ENCODE results near the gene C2orf68. TPM values are rescaled to one million over a fixed set of nuclear protein-coding genes. Genes with fewer than 3 reads are reported as not detected.
"Not testable (repeated sequence)": the region's sequence is repeated elsewhere in the genome, so short reads cannot be mapped to it uniquely, and the experiment has no call there.

The C2orf68 gene
- polyA plus RNA-seq, 3 donors = 24.2 to 32.9 (median 30.7) TPM

DNA sequence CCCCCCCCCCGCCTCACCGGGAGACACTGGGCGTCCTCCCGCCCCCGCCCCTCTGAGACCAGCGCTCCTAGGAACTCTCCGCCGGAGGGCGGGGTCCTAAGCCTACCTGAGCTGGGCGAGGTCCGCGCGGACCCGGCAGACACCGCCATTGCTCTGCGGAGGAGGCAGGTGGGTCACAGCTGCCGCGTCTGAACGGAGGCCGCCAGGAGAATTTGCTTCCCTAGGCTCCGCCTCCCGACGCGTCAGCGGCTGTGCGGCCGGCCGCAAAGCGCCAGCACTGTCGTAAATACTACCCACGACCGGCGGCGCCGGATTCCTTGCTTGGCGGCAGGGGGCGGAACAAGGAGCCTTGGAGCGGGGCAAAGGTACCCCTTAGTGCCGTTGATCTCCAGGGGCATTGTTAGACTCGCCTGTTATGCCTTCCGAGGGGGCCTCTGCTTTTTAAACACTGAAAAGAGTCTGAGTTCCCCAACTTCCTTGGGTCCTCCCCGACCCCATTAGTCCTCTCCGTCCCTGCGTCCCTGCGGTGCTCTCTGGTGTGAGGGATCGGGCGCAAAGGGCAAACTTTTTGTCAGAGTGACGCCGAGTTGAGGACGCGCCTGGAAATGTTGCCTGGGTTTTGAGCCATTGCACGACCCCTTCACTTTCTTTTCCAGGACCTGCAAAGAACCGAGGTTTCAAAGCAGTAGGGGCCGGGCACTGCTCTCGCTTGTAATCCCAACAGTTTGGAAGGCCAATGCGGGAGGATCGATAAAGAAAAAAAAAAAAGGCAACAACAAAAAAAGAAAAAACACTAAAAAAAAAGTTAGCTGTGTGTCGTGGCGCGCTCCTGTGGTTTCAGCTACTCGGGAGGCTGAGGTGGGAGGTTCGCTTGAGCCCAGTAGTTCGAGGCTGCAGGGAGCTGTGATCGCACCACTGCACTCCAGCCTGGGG, 50.3 kb downstream of the C2orf68 start, which contains the start of gene GGCX:
Gene GGCX, minus strand, starts transcription at position 214 of the 933 bp plus-strand sequence. Its CDS starts 65 bp downstream, at position 149.
- Mint-ChIP-seq H3K9me3 (peaks cover 0 to 4% (median 0%) of the 10 kb centered on the region in 7 donors), H3K27me3 (ENCODE audit: low read depth in 3 of 3) (no peaks in the 10 kb centered on the region), H3K4me1 (peaks cover 46% of the 10 kb centered on the region), H3K4me3 (peak within 1 kb of the TSS; percentile 94 to 99), H3K36me3 (peaks cover 16 to 27% of the 10 kb centered on the region in 2 donors), H3K27ac (peak within 1 kb of the TSS; percentile 91 to 97 (median 95))
- peak; percentile 89 to 91 (median 89) for DNase-seq
- peaks cover 48% of the 10 kb centered on the region for H3K79me2 ChIP-seq (ENCODE audit: insufficient read depth, low read length)
- peak within 1 kb of the TSS; percentile 97 for H2AFZ ChIP-seq (ENCODE audit: insufficient read depth, low read depth, low read length, poor library complexity, severe bottlenecking)
- peak within 1 kb of the TSS; percentile 66 to 99 (median 82) for H3K4me3 ChIP-seq (replicated peaks in 1 of 3; ENCODE audit: low read depth in 2 of 3, low read length in 3 of 3)
- H3K9me3 ChIP-seq (replicated peaks in 1 of 2; ENCODE audit: control insufficient read depth in 1 of 2, insufficient read depth in 1 of 2, low read length in 2 of 2) = no peaks in the 10 kb centered on the region
- no peaks in the 10 kb centered on the region for H3K27me3 ChIP-seq (ENCODE audit: control insufficient read depth in 2 of 2, insufficient read depth in 2 of 2, low read length in 2 of 2)
- H3K36me3 ChIP-seq (replicated peaks in 1 of 2; ENCODE audit: control insufficient read depth in 1 of 2, insufficient read depth in 2 of 2, low read length in 2 of 2) = peaks cover 7 to 23% of the 10 kb centered on the region in 2 donors
- H3K4me1 ChIP-seq (ENCODE audit: control insufficient read depth in 1 of 2, insufficient read depth in 2 of 2, low read length in 2 of 2) = peaks cover 44 to 52% of the 10 kb centered on the region in 2 donors
- peak within 1 kb of the TSS; percentile 93 for H3K4me2 ChIP-seq (replicated peaks; ENCODE audit: extremely low read depth, low read length, poor library complexity, severe bottlenecking)
- intact Hi-C loops (cut with micrococcal nuclease) = loop anchor here in 1 of 2 donors (5.0 kb wide), 1 partner anchor 41 kb away; the partner anchor contains the start of gene TMEM150A
- 3% methylated on average over 50 of the region's 64 CpGs for WGBS (ENCODE audit: insufficient coverage)
- TF ChIP-seq, protein P1, sequence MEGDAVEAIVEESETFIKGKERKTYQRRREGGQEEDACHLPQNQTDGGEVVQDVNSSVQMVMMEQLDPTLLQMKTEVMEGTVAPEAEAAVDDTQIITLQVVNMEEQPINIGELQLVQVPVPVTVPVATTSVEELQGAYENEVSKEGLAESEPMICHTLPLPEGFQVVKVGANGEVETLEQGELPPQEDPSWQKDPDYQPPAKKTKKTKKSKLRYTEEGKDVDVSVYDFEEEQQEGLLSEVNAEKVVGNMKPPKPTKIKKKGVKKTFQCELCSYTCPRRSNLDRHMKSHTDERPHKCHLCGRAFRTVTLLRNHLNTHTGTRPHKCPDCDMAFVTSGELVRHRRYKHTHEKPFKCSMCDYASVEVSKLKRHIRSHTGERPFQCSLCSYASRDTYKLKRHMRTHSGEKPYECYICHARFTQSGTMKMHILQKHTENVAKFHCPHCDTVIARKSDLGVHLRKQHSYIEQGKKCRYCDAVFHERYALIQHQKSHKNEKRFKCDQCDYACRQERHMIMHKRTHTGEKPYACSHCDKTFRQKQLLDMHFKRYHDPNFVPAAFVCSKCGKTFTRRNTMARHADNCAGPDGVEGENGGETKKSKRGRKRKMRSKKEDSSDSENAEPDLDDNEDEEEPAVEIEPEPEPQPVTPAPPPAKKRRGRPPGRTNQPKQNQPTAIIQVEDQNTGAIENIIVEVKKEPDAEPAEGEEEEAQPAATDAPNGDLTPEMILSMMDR (IDR thresholded peaks at IDR 0.05) = no peak
- no peaks in the 10 kb centered on the region for H4K20me1 ChIP-seq (ENCODE audit: insufficient read depth, low read length)
- H3K9ac ChIP-seq (ENCODE audit: insufficient read depth, low read length, poor library complexity, severe bottlenecking) = peak within 1 kb of the TSS; percentile 80
- H3K27ac ChIP-seq (ENCODE audit: low read depth in 1 of 2, low read length in 2 of 2) = peak within 1 kb of the TSS; percentile 80 to 94

DNA sequence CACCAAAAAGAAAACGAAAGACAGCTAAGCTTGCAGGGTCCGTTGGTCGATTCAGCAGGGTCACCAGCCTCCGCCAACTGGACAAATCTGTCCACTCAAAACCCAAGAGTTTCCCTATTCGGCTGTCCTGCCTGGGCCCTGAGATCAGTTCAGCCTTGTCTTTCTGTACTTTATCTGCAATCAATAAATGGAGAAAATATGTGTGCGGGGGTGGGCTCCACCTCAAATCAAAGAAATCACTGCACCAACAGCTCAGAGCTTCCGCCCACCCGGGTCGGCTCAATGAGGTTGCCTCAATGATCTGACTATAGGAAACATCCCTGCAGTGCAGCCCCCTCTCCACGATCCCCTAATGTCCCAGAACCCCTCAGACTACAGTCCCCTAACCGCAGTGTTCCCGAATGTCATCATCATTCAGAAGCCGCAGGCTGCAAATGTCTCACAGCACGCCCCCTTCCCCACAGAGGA, 51.0 kb downstream of the C2orf68 start:
- Histone ChIP-seq H3K27me3 (ENCODE audit: control insufficient read depth in 2 of 2, insufficient read depth in 2 of 2, low read length in 2 of 2) (no peaks in the 10 kb centered on the region), H3K4me3 (replicated peaks in 1 of 3; ENCODE audit: low read depth in 2 of 3, low read length in 3 of 3) (peak overlapping the region; percentile 66 to 99 (median 82)), H3K4me2 (replicated peaks; ENCODE audit: extremely low read depth, low read length, poor library complexity, severe bottlenecking) (peak overlapping the region; percentile 93), H4K20me1 (ENCODE audit: insufficient read depth, low read length) (no peaks in the 10 kb centered on the region), H2AFZ (ENCODE audit: insufficient read depth, low read depth, low read length, poor library complexity, severe bottlenecking) (peak overlapping the region; percentile 97), H3K36me3 (replicated peaks in 1 of 2; ENCODE audit: control insufficient read depth in 1 of 2, insufficient read depth in 2 of 2, low read length in 2 of 2) (peaks cover 12 to 30% of the 10 kb centered on the region in 2 donors), H3K4me1 (ENCODE audit: control insufficient read depth in 1 of 2, insufficient read depth in 2 of 2, low read length in 2 of 2) (peaks cover 44 to 48% of the 10 kb centered on the region in 2 donors), H3K79me2 (ENCODE audit: insufficient read depth, low read length) (peaks cover 55% of the 10 kb centered on the region), H3K9me3 (replicated peaks in 1 of 2; ENCODE audit: control insufficient read depth in 1 of 2, insufficient read depth in 1 of 2, low read length in 2 of 2) (no peaks in the 10 kb centered on the region), H3K9ac (ENCODE audit: insufficient read depth, low read length, poor library complexity, severe bottlenecking) (peak overlapping the region; percentile 80), H3K27ac (ENCODE audit: low read depth in 1 of 2, low read length in 2 of 2) (peak overlapping the region; percentile 80 to 94)
- Mint-ChIP-seq H3K36me3 (peaks cover 21 to 34% of the 10 kb centered on the region in 2 donors), H3K27ac (peak overlapping the region; percentile 91 to 97 (median 95)), H3K9me3 (peaks cover 0 to 4% (median 0%) of the 10 kb centered on the region in 7 donors), H3K27me3 (ENCODE audit: low read depth in 3 of 3) (no peaks in the 10 kb centered on the region), H3K4me1 (peaks cover 45% of the 10 kb centered on the region), H3K4me3 (peak overlapping the region; percentile 94 to 98)
- TF ChIP-seq, protein P1 (IDR thresholded peaks at IDR 0.05) = no peak
- 14% methylated on average over 8 of the region's 14 CpGs for WGBS (ENCODE audit: insufficient coverage)
- no peak for DNase-seq
- intact Hi-C loops (cut with micrococcal nuclease) = loop anchor here in 1 of 2 donors (5.0 kb wide), 1 partner anchor 41 kb away; the partner anchor contains the start of gene TMEM150A

DNA sequence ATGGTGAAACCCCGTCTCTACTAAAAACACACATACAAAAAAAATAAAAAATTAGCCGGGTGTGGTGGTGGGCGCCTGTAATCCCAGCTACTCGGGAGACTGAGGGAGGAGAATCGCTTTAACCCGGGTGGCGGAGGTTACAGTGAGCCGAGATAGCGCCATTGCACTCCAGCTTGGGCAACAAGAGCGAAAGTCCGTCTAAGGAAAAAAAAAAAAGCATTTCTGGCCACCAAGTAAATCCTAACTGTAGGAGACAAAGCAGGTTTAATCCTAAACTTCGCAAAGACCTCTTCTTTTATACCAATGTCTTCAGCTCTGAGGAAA, 51.5 kb downstream of the C2orf68 start:
- not testable (repeated sequence) for H3K9me3 Mint-ChIP-seq; DNase-seq; H3K9me3 ChIP-seq (replicated peaks in 1 of 2; ENCODE audit: control insufficient read depth in 1 of 2, insufficient read depth in 1 of 2, low read length in 2 of 2); H4K20me1 ChIP-seq (ENCODE audit: insufficient read depth, low read length); H3K27me3 ChIP-seq (ENCODE audit: control insufficient read depth in 2 of 2, insufficient read depth in 2 of 2, low read length in 2 of 2); H3K27me3 Mint-ChIP-seq (ENCODE audit: low read depth in 3 of 3)
- Histone ChIP-seq H3K9ac (ENCODE audit: insufficient read depth, low read length, poor library complexity, severe bottlenecking) (peak overlapping the region; percentile 80), H3K27ac (ENCODE audit: low read depth in 1 of 2, low read length in 2 of 2) (peak overlapping the region in 1 of 2 donors; percentile 94), H3K4me3 (replicated peaks in 1 of 3; ENCODE audit: low read depth in 2 of 3, low read length in 3 of 3) (peak overlapping the region in 2 of 3 experiments; percentile 66 to 99), H3K79me2 (ENCODE audit: insufficient read depth, low read length) (peaks cover 55% of the 10 kb centered on the region), H3K4me1 (ENCODE audit: control insufficient read depth in 1 of 2, insufficient read depth in 2 of 2, low read length in 2 of 2) (peaks cover 44 to 48% of the 10 kb centered on the region in 2 donors), H2AFZ (ENCODE audit: insufficient read depth, low read depth, low read length, poor library complexity, severe bottlenecking) (peak overlapping the region; percentile 97), H3K36me3 (replicated peaks in 1 of 2; ENCODE audit: control insufficient read depth in 1 of 2, insufficient read depth in 2 of 2, low read length in 2 of 2) (peaks cover 17 to 34% of the 10 kb centered on the region in 2 donors), H3K4me2 (replicated peaks; ENCODE audit: extremely low read depth, low read length, poor library complexity, severe bottlenecking) (peak overlapping the region; percentile 93)
- WGBS (ENCODE audit: insufficient coverage) = 90% methylated on average over 11 of the region's 12 CpGs
- intact Hi-C loops (cut with micrococcal nuclease) = loop anchor here in 1 of 2 donors (5.0 kb wide), 1 partner anchor 42 kb away; the partner anchor contains the start of gene TMEM150A
- H3K4me1 Mint-ChIP-seq = peaks cover 45% of the 10 kb centered on the region
- peak overlapping the region; percentile 94 to 98 for H3K4me3 Mint-ChIP-seq
- peaks cover 26 to 37% of the 10 kb centered on the region in 2 donors for H3K36me3 Mint-ChIP-seq
- peak overlapping the region in 4 of 7 donors; percentile 70 to 97 (median 94) for H3K27ac Mint-ChIP-seq

Data from CD14-positive monocyte (primary cell).